A549 (cell line): ENCODE measurements around the gene TP53I11.

ENCODE experiments used
- ATOH8 ChIP-seq: fragments of 250-450 bp; sonication (Bioruptor Pico); IDR thresholded peaks from 2 replicates; pipeline ENCODE4 v1.5.0; 2020; ENCODE audit warnings: low read depth, mild to moderate bottlenecking, moderate library complexity
- EP300 ChIP-seq, 2 experiments: fragments of >200 bp; sonication (Bioruptor Twin); formaldehyde crosslinking; IDR thresholded peaks; 2 replicates in 1 of 2; 3 replicates in 1 of 2; pipeline ENCODE4 v1.6.1; 2016 to 2017
- MAFK ChIP-seq: fragments of 450-650 bp; IDR thresholded peaks from 2 replicates; pipeline ENCODE4 v1.6.1; 2014; ENCODE audit not compliant: partially characterized antibody
- PHF8 ChIP-seq: fragments of 200-600 bp; sonication (generic); IDR thresholded peaks from 2 replicates; pipeline ENCODE4 v1.6.1; 2016; ENCODE audit warnings: low read depth, mild to moderate bottlenecking, antibody characterized with exemption, moderate library complexity, borderline replicate concordance

GRCh38 chr11:44930588-44931302 is 19.9 kb downstream of the TP53I11 start:
- TF ChIP-seq EP300 (IDR thresholded peaks at IDR 0.05) (no peak), MAFK (no peak), PHF8 (no peak), ATOH8 (CRISPR knock-in tag) (no peak)
